GM12892 (cell line): ENCODE results near the gene DTYMK.

ENCODE experiments used
- POLR2AphosphoS5 ChIP-seq: IDR thresholded peaks from 2 replicates; pipeline ENCODE4 v1.6.1; 2011; ENCODE audit warnings: low read depth, low read length, control low read depth
- TAF1 ChIP-seq: IDR thresholded peaks from 2 replicates; pipeline ENCODE4 v1.6.1; 2011; ENCODE audit warnings: low read depth, mild to moderate bottlenecking, control low read depth, low read length, borderline replicate concordance

DNA sequence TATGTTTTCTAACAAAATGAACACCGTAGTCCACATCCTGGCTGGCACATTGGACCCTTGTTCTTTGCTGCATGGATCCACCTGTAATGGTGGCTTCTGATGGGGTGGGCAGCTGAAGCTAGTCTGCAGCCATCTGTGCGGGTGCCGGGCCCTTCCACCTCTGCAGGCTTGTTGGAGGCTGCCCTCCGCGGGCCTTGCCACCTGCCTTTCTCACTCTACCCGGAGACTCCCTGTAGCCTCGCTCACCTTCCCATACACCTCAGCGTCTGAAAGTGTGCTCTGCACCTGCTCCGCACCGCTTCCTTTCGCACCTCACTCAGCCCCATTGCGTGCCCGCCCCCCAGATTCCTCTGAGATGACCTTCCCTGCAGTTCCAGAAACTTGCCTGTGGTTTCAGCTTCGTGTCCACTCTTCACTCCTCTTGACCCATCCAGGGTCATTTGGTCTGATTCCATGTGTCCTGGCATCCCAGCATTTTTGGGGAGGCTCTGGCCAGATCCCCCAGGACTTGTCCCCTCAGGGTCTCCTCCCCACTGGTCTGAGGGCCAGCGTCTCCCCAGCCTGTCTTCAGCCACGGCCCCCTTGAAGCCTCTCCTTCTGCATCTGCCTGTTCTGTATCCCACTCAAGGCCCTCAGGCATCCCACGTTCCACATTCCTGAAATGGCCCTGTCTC lies 31.0 kb downstream of the DTYMK start:
- no peak for TF ChIP-seq POLR2AphosphoS5
- TF ChIP-seq TAF1 = no peak
